ENCODE measurements around the gene MAML2. TPM values are rescaled to one million over a fixed set of nuclear protein-coding genes. Genes with fewer than 3 reads are reported as not detected.

MAML2 gene
- total RNA-seq, 4 donors from 2014 or later = 34.2 to 49.8 (median 44.4) TPM

GRCh38 chr11:96306933-96307775 lies 35.8 kb downstream of the MAML2 start:
- ATAC-seq (ENCODE audit: low FRiP score) (peak; percentile 91), DNase-seq (ENCODE audit: low spot score) (peak; percentile 93)
- no peak for TF ChIP-seq CTCF (IDR thresholded peaks at IDR 0.05)

DNA sequence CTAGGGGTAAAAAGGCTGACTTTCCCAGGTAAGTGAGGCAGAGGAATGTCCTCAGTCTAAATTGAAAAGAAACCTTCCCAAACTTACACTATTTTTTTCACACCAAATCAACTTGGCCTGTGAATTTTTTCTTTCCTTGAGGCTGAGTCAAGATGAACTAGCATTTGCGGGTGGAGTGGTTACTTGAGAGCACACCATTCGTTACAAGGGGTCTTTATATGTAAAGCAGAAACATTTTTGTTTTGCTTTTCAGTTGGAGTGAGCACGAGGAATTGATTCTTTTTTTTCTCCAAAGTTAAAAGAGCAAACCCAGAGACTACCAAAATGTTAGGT lies 36.4 kb downstream of the MAML2 start:
- no peak for DNase-seq (ENCODE audit: low spot score)
- ATAC-seq (ENCODE audit: low FRiP score) = no peak
- TF ChIP-seq CTCF (IDR thresholded peaks at IDR 0.05) = no peak

DNA sequence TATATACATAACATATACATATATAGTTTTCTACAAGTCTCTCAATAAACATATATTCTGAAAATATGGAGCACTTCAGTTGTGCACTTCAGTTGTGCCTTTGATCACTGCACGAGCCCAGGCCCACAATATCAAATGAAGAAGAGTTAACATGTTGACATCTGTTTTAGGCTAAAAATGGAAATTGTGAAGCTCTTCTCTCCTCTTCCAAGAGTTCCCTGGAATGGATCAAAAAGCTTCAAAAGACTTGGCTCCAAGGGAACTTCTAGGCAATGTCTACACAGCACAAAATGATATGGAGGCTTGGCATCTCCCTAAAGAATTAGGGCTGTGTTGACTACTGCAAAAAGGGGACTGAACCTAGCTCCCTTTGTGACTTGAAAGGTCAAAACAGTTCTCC lies 36.9 kb downstream of the MAML2 start:
- TF ChIP-seq CTCF (IDR thresholded peaks at IDR 0.05) = no peak
- no peak for DNase-seq (ENCODE audit: low spot score)
- no peak for ATAC-seq (ENCODE audit: low FRiP score)

GRCh38 chr11:96303980-96304379 lies 39.0 kb downstream of the MAML2 start:
- TF ChIP-seq CTCF (IDR thresholded peaks at IDR 0.05) = no peak
- no peak for ATAC-seq (ENCODE audit: low FRiP score)

DNA sequence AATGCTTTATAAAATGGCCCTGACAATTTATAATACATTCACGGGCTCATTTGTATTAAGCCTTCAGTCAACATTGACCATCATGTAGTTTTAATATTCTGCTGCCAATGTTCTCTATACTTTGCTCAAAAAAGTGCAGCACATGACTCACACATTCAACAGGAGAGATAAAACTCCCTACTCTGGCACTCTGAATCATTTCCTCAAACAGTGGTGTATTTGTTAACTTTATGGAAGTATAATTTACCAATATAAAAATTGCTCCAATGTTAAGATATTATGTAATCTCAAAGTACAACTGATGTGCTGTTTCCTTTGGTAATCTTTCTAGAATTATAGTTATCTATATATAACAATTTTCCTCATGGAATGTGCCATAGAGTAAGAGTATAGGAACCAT lies 39.9 kb downstream of the MAML2 start:
- no peak for TF ChIP-seq CTCF (IDR thresholded peaks at IDR 0.05)
- peak; percentile 60 for ATAC-seq (ENCODE audit: low FRiP score)
- DNase-seq (ENCODE audit: low spot score) = no peak

More at GRCh38 chr11:96303980-96304379, 39.0 kb downstream of the MAML2 start:
- DNase-seq (ENCODE audit: low spot score) = no peak

GRCh38 chr11:96301818-96302217 lies 41.2 kb downstream of the MAML2 start:
- TF ChIP-seq CTCF (IDR thresholded peaks at IDR 0.05) = no peak
- no peak for ATAC-seq (ENCODE audit: low FRiP score)

More at GRCh38 chr11:96301818-96302217, 41.2 kb downstream of the MAML2 start:
- DNase-seq (ENCODE audit: low spot score) = no peak

Data from omental fat pad (tissue), 4 donors.